Measurements from ENCODE around the gene USH1G. TPM values are rescaled to one million over a fixed set of nuclear protein-coding genes. Genes with fewer than 3 reads are reported as not detected.
"Not testable (repeated sequence)": the region's sequence is repeated elsewhere in the genome, so short reads cannot be mapped to it uniquely, and the experiment has no call there.

The USH1G gene
- total RNA-seq, 1 donor from 2014 or later, result not detected

DNA sequence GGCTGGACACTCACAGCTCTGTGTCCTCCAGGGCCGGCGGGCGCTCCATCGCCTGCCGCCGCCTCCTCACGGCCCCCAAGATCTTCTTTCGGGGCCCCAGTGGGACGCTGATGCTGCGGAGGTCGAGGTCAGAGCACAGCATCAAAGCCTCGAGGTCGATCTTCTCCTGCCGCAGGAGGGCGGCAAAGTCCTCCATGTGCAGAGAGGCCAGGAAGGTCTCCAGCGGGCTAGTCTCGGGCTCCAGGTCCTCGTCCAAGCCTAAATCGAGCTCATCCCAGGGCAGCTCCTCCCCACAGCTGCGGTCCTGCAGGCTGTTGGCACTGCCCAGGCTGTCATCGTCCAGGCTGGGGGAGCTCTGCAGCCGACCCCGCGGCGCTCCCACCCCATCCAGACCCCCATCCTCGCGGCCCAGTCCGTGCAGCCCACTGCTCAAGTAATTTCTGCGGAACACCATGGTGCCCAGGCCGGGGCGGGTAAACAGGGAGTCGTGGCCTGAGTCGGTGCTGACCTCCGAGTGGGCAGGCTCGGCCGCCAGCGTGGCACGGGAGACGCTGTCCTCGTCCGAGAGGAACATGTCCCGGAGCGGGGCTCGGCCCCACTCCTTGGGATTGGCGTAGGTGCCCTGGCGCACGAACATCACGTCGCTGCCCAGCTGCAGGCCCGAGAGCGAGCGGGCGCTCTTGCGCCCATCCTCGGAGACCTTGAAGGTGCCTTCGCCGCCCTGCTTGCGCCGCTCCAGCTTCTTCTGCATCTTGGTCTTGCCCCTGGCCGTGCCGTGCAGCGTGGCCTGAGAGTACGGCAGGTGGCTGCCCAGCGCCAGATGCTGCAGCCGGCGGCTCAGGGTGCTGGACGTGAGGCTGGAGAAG is 3.4 kb downstream of the USH1G start:
- Histone ChIP-seq H3K9me3 (replicated peaks) (no peaks in the 10 kb centered on the region), H3K27me3 (ENCODE audit: low read depth) (peaks cover 100% of the 10 kb centered on the region), H3K4me3 (no peak overlapping the region), H3K4me1 (peaks cover 24% of the 10 kb centered on the region), H3K27ac (replicated peaks) (no peak overlapping the region), H3K36me3 (no peaks in the 10 kb centered on the region)
- TF ChIP-seq, protein P1, sequence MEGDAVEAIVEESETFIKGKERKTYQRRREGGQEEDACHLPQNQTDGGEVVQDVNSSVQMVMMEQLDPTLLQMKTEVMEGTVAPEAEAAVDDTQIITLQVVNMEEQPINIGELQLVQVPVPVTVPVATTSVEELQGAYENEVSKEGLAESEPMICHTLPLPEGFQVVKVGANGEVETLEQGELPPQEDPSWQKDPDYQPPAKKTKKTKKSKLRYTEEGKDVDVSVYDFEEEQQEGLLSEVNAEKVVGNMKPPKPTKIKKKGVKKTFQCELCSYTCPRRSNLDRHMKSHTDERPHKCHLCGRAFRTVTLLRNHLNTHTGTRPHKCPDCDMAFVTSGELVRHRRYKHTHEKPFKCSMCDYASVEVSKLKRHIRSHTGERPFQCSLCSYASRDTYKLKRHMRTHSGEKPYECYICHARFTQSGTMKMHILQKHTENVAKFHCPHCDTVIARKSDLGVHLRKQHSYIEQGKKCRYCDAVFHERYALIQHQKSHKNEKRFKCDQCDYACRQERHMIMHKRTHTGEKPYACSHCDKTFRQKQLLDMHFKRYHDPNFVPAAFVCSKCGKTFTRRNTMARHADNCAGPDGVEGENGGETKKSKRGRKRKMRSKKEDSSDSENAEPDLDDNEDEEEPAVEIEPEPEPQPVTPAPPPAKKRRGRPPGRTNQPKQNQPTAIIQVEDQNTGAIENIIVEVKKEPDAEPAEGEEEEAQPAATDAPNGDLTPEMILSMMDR (IDR thresholded peaks at IDR 0.05; ENCODE audit: borderline replicate concordance), result peak; percentile 46
- DNase-seq, result no peak
- intact Hi-C loops (cut with micrococcal nuclease), result no loop called here

DNA sequence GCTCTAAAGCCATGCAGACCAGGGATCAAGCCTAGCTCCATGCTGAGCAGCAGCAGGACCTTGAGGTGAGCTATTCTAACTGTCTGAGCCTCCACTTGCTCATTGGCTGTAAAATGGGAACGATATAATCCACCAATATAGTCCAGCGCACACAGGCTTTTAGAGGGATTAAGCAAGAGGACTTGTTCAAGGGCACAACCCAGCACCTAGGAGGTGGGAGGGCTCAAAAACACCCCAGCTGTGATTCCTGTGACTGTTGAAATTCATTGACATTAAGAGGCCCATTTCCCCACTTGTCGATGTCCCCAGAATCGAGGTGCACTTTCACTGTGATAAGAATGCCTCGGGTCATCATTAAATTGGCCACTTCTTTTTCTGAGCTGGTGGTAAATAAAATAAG is 4.1 kb downstream of the USH1G start:
- H3K4me1 ChIP-seq, result peaks cover 16% of the 10 kb centered on the region
- no peaks in the 10 kb centered on the region for H3K36me3 ChIP-seq
- DNase-seq, result no peak
- intact Hi-C loops (cut with micrococcal nuclease), result no loop called here
- no peaks in the 10 kb centered on the region for H3K9me3 ChIP-seq (replicated peaks)
- TF ChIP-seq, protein P1 (IDR thresholded peaks at IDR 0.05; ENCODE audit: borderline replicate concordance), result no peak
- H3K27me3 ChIP-seq (ENCODE audit: low read depth), result peaks cover 93% of the 10 kb centered on the region
- H3K27ac ChIP-seq (replicated peaks), result no peak overlapping the region
- no peak overlapping the region for H3K4me3 ChIP-seq

DNA sequence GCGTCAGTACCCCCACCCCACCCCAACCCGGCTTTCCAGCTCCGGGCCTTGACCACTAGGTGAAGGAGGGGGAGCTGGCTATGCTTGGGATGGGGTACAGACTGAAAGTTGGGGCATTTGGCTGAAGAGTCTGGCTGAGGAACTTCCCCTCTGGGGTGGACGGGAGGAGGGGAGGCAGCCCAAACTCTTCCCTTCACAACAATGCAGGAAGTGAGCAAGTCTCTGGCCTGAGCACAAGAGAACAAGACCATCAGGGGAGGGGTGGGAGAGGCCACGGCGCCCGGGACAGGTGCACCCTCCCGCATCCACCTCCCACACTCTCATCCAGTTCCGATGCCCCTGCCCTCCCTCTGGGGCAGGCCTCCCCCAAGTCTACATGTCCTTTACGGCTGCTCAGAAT is 5.6 kb downstream of the USH1G start:
- TF ChIP-seq, protein P1 (IDR thresholded peaks at IDR 0.05; ENCODE audit: borderline replicate concordance), result no peak
- intact Hi-C loops (cut with micrococcal nuclease), result no loop called here
- Histone ChIP-seq H3K9me3 (replicated peaks) (no peaks in the 10 kb centered on the region), H3K36me3 (no peaks in the 10 kb centered on the region), H3K4me1 (peaks cover 3% of the 10 kb centered on the region), H3K4me3 (no peak overlapping the region), H3K27me3 (ENCODE audit: low read depth) (peaks cover 78% of the 10 kb centered on the region), H3K27ac (replicated peaks) (no peak overlapping the region)
- DNase-seq, result no peak

DNA sequence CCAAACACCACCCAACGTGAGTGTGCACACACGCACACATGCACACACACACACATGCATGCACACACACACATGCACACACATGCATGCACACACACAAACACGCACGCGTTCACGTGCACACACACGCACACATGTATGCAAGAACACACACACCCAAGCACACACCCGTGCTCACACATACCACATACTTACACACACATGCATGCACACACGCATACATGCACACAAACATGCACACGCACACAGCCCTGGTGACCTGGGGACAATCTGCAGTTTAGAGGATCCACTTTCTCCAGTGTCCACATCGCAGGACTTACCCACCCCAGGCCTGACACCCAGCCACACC is 6.2 kb downstream of the USH1G start:
- DNase-seq, result no peak
- Histone ChIP-seq H3K27ac (replicated peaks) (no peak overlapping the region), H3K4me3 (no peak overlapping the region), H3K4me1 (peaks cover 3% of the 10 kb centered on the region), H3K9me3 (replicated peaks) (no peaks in the 10 kb centered on the region), H3K36me3 (no peaks in the 10 kb centered on the region), H3K27me3 (ENCODE audit: low read depth) (peaks cover 72% of the 10 kb centered on the region)
- intact Hi-C loops (cut with micrococcal nuclease), result no loop called here
- TF ChIP-seq, protein P1 (IDR thresholded peaks at IDR 0.05; ENCODE audit: borderline replicate concordance), result no peak

DNA sequence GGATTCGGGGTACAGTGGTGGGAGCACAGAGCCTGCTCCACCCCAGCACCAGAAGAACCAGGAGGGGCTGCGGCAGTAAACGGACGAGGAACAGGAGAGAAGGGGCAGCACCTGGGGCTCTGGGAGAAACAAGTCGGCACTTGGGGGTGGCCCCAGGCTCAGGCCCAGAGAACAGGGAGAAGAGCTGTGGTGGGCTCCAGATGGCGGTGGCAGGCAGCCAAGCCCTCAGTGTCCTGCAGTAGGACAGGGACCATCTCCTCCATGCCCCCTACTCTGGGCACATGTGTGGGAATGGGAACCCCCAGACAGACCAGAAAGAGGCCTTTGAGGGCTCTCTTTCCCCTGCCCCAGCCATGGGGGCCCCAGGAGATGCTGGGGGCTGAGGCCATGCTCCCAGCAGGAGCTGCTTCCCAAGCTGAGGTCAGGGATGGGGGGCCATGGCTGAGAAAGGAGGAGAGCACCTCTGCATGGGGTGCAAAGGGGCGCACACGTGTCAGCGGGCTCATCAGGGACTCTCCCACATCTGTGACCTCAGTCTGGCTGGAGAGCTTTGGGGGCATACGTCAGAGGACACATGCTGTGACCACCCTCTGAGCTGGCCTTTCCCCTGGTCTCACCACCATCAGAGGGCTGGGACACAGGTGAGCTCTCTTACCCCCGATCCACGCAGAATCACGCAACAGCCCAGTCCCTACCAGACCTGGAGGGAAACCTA is 6.8 kb downstream of the USH1G start:
- Histone ChIP-seq H3K9me3 (replicated peaks) (no peaks in the 10 kb centered on the region), H3K27ac (replicated peaks) (no peak overlapping the region), H3K36me3 (no peaks in the 10 kb centered on the region), H3K4me1 (peaks cover 2% of the 10 kb centered on the region), H3K27me3 (ENCODE audit: low read depth) (peaks cover 66% of the 10 kb centered on the region), H3K4me3 (no peak overlapping the region)
- DNase-seq, result no peak
- intact Hi-C loops (cut with micrococcal nuclease), result no loop called here
- TF ChIP-seq, protein P1 (IDR thresholded peaks at IDR 0.05; ENCODE audit: borderline replicate concordance), result no peak

DNA sequence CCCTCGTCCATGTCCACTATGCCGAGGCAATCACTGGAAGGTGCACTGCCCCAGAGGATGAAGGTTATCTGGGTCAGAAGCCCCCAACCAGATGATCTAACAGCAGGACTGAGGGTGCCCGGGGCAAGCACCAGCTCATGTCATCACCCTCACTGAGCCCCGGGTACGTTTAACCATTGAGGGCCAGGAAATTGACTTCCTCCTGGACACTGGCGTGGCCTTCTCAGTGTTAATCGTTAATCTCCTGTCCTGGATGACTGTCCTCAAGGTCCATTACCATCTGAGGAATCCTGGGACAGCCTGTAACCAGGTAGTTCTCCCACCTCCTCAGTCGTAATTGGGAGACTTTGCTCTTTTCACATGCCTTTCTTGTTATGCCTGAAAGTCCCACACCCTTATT is 11.6 kb downstream of the USH1G start:
- DNase-seq; H3K27ac ChIP-seq (replicated peaks); H3K4me1 ChIP-seq; H3K36me3 ChIP-seq; H3K4me3 ChIP-seq; intact Hi-C loops (cut with micrococcal nuclease): not testable (repeated sequence)
- Histone ChIP-seq H3K9me3 (replicated peaks) (peaks cover 13% of the 10 kb centered on the region), H3K27me3 (ENCODE audit: low read depth) (peaks cover 33% of the 10 kb centered on the region)

DNA sequence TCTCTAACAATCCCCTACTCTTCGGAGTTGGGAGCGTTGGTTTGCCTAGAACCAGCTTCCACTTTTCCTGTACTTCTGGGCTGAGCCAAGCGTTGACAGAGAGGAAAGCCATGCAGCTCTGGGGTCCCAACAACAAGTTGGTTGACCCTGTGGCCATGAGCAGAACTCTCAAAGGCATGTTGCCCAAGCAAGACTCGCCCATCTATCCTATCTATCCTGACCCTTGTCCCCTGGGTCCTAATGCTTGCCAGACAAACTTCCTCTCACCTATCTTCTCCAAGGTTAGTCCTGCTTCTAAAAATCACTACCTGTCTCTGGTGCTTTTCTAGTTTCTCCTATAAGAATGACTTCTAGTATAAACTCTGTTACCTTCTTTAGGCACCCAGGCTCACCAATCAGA is 14.0 kb downstream of the USH1G start:
- DNase-seq; H3K36me3 ChIP-seq; H3K4me1 ChIP-seq; intact Hi-C loops (cut with micrococcal nuclease); H3K4me3 ChIP-seq; H3K27ac ChIP-seq (replicated peaks): not testable (repeated sequence)
- Histone ChIP-seq H3K27me3 (ENCODE audit: low read depth) (peaks cover 39% of the 10 kb centered on the region), H3K9me3 (replicated peaks) (peaks cover 13% of the 10 kb centered on the region)

Measured in left ventricle myocardium inferior (tissue), 1 donor.